ENCODE measurements around the gene SORBS1. TPM values are rescaled to one million over a fixed set of nuclear protein-coding genes. Genes with fewer than 3 reads are reported as not detected.
A peak's percentile ranks its signal among the peaks of the same experiment; 100 is the strongest.

The SORBS1 gene
- total RNA-seq, 4 donors from 2014 or later = 120 to 1,051 (median 449) TPM

- ATAC-seq (ENCODE audit: low FRiP score) (no peak), DNase-seq (ENCODE audit: low spot score) (no peak)
- no peak for TF ChIP-seq CTCF (IDR thresholded peaks at IDR 0.05)
Measured at GRCh38 chr10:95496246-95496911, 64.8 kb downstream of the SORBS1 start.

GRCh38 chr10:95493862-95494261, 67.3 kb downstream of the SORBS1 start:
- no peak for TF ChIP-seq CTCF (IDR thresholded peaks at IDR 0.05)
- ATAC-seq (ENCODE audit: low FRiP score) = no peak
- DNase-seq (ENCODE audit: low spot score) = no peak

- no peak for DNase-seq (ENCODE audit: low spot score)
- no peak for ATAC-seq (ENCODE audit: low FRiP score)
- no peak for TF ChIP-seq CTCF (IDR thresholded peaks at IDR 0.05)
Measured at GRCh38 chr10:95487994-95488393, 73.2 kb downstream of the SORBS1 start.

- TF ChIP-seq CTCF (IDR thresholded peaks at IDR 0.05) = no peak
- ATAC-seq (ENCODE audit: low FRiP score) (peak; percentile 69), DNase-seq (ENCODE audit: low spot score) (no peak)
Measured at GRCh38 chr10:95485056-95485844, 75.9 kb downstream of the SORBS1 start.

- DNase-seq (ENCODE audit: low spot score) = no peak
- ATAC-seq (ENCODE audit: low FRiP score) = no peak
- no peak for TF ChIP-seq CTCF (IDR thresholded peaks at IDR 0.05)
Measured at GRCh38 chr10:95482501-95483233, 78.5 kb downstream of the SORBS1 start.

- no peak for DNase-seq (ENCODE audit: low spot score)
- ATAC-seq (ENCODE audit: low FRiP score) = no peak
- TF ChIP-seq CTCF (IDR thresholded peaks at IDR 0.05) = no peak
Measured at GRCh38 chr10:95480901-95481491, 80.2 kb downstream of the SORBS1 start.

All from omental fat pad (tissue), 4 donors.